WI38 (cell line): ENCODE data around the gene LRRFIP2.
A peak's percentile ranks its signal among the peaks of the same experiment; 100 is the strongest.

Experiments
- H3K4me3 ChIP-seq: 2 replicates; pipeline ENCODE4 v1.5.1; 2011; ENCODE audit warnings: low read depth, mild to moderate bottlenecking, control low read depth, low read length
- CTCF ChIP-seq: IDR thresholded peaks from 2 replicates; pipeline ENCODE4 v1.5.1; 2012; ENCODE audit warnings: low read depth, mild to moderate bottlenecking, control low read depth, low read length

LRRFIP2 gene

GRCh38 chr3:37029516-37030163 lies 144.7 kb downstream of the LRRFIP2 start:
- H3K4me3 ChIP-seq, result no peak overlapping the region
- TF ChIP-seq CTCF, result no peak

- no peak for TF ChIP-seq CTCF
Observed at GRCh38 chr3:37029111-37029510, 145.3 kb downstream of the LRRFIP2 start.

GRCh38 chr3:37028329-37028728 lies 146.1 kb downstream of the LRRFIP2 start:
- no peak overlapping the region for H3K4me3 ChIP-seq
- TF ChIP-seq CTCF, result no peak

More at GRCh38 chr3:37029111-37029510, 145.3 kb downstream of the LRRFIP2 start:
- no peak overlapping the region for H3K4me3 ChIP-seq

GRCh38 chr3:37026851-37027250 lies 147.5 kb downstream of the LRRFIP2 start:
- no peak for TF ChIP-seq CTCF
- H3K4me3 ChIP-seq, result no peak overlapping the region

- TF ChIP-seq CTCF, result no peak
- no peak overlapping the region for H3K4me3 ChIP-seq
Observed at GRCh38 chr3:37025561-37026335, 148.6 kb downstream of the LRRFIP2 start.

GRCh38 chr3:37024820-37025405 lies 149.5 kb downstream of the LRRFIP2 start:
- H3K4me3 ChIP-seq, result no peak overlapping the region
- TF ChIP-seq CTCF, result no peak

GRCh38 chr3:37024092-37024491 lies 150.3 kb downstream of the LRRFIP2 start:
- no peak overlapping the region for H3K4me3 ChIP-seq
- TF ChIP-seq CTCF, result peak; percentile 38; the same call in 1 of the 2 replicates
